Measurements from ENCODE around the gene CTNNA3. TPM values are rescaled to one million over a fixed set of nuclear protein-coding genes. Genes with fewer than 3 reads are reported as not detected.
A peak's percentile ranks its signal among the peaks of the same experiment; 100 is the strongest.

CTNNA3 gene
- total RNA-seq, 1 donor from 2014 or later, result 0.92 TPM

- peak overlapping the region; percentile 63 for H3K27ac Mint-ChIP-seq (ENCODE audit: unreplicated experiment)
- peaks cover 44% of the 10 kb centered on the region for H3K4me1 Mint-ChIP-seq (ENCODE audit: low read depth)
- no peak for DNase-seq (ENCODE audit: low spot score)
- no peaks in the 10 kb centered on the region for H3K27me3 Mint-ChIP-seq (ENCODE audit: low read depth)
- no peak overlapping the region for H3K4me3 Mint-ChIP-seq (ENCODE audit: unreplicated experiment)
- H3K9me3 Mint-ChIP-seq (ENCODE audit: low read depth), result peaks cover 18% of the 10 kb centered on the region
- peaks cover 2% of the 10 kb centered on the region for H3K36me3 Mint-ChIP-seq (ENCODE audit: low read depth)
- TF ChIP-seq CTCF (IDR thresholded peaks at IDR 0.05), result no peak
Measured at GRCh38 chr10:67550838-67551402, 145.1 kb downstream of the CTNNA3 start.

- no peak for DNase-seq (ENCODE audit: low spot score)
- no peak for TF ChIP-seq CTCF (IDR thresholded peaks at IDR 0.05)
- Mint-ChIP-seq H3K4me1 (ENCODE audit: low read depth) (peaks cover 44% of the 10 kb centered on the region), H3K9me3 (ENCODE audit: low read depth) (peaks cover 15% of the 10 kb centered on the region), H3K27ac (ENCODE audit: unreplicated experiment) (peak overlapping the region; percentile 78), H3K4me3 (ENCODE audit: unreplicated experiment) (peak overlapping the region; percentile 17), H3K27me3 (ENCODE audit: low read depth) (no peaks in the 10 kb centered on the region), H3K36me3 (ENCODE audit: low read depth) (peaks cover 2% of the 10 kb centered on the region)
Measured at GRCh38 chr10:67550046-67550445, 145.9 kb downstream of the CTNNA3 start.

- Mint-ChIP-seq H3K4me3 (ENCODE audit: unreplicated experiment) (peak overlapping the region; percentile 54), H3K36me3 (ENCODE audit: low read depth) (peaks cover 2% of the 10 kb centered on the region)
Measured at GRCh38 chr10:67549390-67549789, 146.6 kb downstream of the CTNNA3 start.

GRCh38 chr10:67541411-67541810, 154.6 kb downstream of the CTNNA3 start:
- DNase-seq (ENCODE audit: low spot score), result no peak
- Mint-ChIP-seq H3K9me3 (ENCODE audit: low read depth) (no peaks in the 10 kb centered on the region), H3K4me1 (ENCODE audit: low read depth) (peaks cover 4% of the 10 kb centered on the region), H3K27ac (ENCODE audit: unreplicated experiment) (no peak overlapping the region), H3K36me3 (ENCODE audit: low read depth) (no peaks in the 10 kb centered on the region), H3K27me3 (ENCODE audit: low read depth) (no peaks in the 10 kb centered on the region), H3K4me3 (ENCODE audit: unreplicated experiment) (no peak overlapping the region)
- TF ChIP-seq CTCF (IDR thresholded peaks at IDR 0.05), result no peak

More at GRCh38 chr10:67549390-67549789, 146.6 kb downstream of the CTNNA3 start:
- H3K4me1 Mint-ChIP-seq (ENCODE audit: low read depth), result peaks cover 44% of the 10 kb centered on the region
- DNase-seq (ENCODE audit: low spot score), result no peak
- peaks cover 14% of the 10 kb centered on the region for H3K9me3 Mint-ChIP-seq (ENCODE audit: low read depth)
- peak overlapping the region; percentile 89 for H3K27ac Mint-ChIP-seq (ENCODE audit: unreplicated experiment)
- H3K27me3 Mint-ChIP-seq (ENCODE audit: low read depth), result no peaks in the 10 kb centered on the region
- no peak for TF ChIP-seq CTCF (IDR thresholded peaks at IDR 0.05)

- TF ChIP-seq CTCF (IDR thresholded peaks at IDR 0.05), result no peak
- Mint-ChIP-seq H3K27ac (ENCODE audit: unreplicated experiment) (peak overlapping the region; percentile 3), H3K4me1 (ENCODE audit: low read depth) (peaks cover 4% of the 10 kb centered on the region), H3K27me3 (ENCODE audit: low read depth) (no peaks in the 10 kb centered on the region), H3K9me3 (ENCODE audit: low read depth) (peaks cover 3% of the 10 kb centered on the region), H3K4me3 (ENCODE audit: unreplicated experiment) (no peak overlapping the region), H3K36me3 (ENCODE audit: low read depth) (no peaks in the 10 kb centered on the region)
- no peak for DNase-seq (ENCODE audit: low spot score)
Measured at GRCh38 chr10:67539312-67539711, 156.7 kb downstream of the CTNNA3 start.
